Colonic mucosa (tissue), 4 donors: ENCODE measurements around the gene ADAMTS4. TPM values are rescaled to one million over a fixed set of nuclear protein-coding genes. Genes with fewer than 3 reads are reported as not detected.
A peak's percentile ranks its signal among the peaks of the same experiment; 100 is the strongest.

Experiments used
- DNase-seq: peaks from one replicate; pipeline ENCODE4 v3.0.0-alpha.2; 2020
- H3K27ac ChIP-seq: fragments of 200-600 bp; one replicate; pipeline ENCODE4 v1.8.0; 2021
- H3K27me3 ChIP-seq: fragments of 200-600 bp; one replicate; pipeline ENCODE4 v1.8.0; 2021
- H3K36me3 ChIP-seq: fragments of 200-600 bp; one replicate; pipeline ENCODE4 v1.8.0; 2021
- H3K4me1 ChIP-seq: fragments of 200-600 bp; one replicate; pipeline ENCODE4 v1.8.0; 2021; ENCODE audit warnings: mild to moderate bottlenecking
- H3K4me3 ChIP-seq: fragments of 200-600 bp; one replicate; pipeline ENCODE4 v1.8.0; 2021
- H3K9ac ChIP-seq, 2 donors: one replicate each; pipeline ENCODE4 v1.7.0; 2013; ENCODE audit warnings: control low read depth in 2 of 2, low read depth in 2 of 2, low read length in 2 of 2
- H3K9me3 ChIP-seq: fragments of 200-600 bp; one replicate; pipeline ENCODE4 v1.8.0; 2021
- CTCF ChIP-seq: fragments of 200-600 bp; IDR thresholded peaks from one replicate; pipeline ENCODE4 v1.8.0; 2022; ENCODE audit warnings: antibody characterized with exemption, mild to moderate bottlenecking
- intact Hi-C: fragments of 100-400 bp; cut with DNase I; formaldehyde crosslinking; loops from one replicate; pipeline ENCODE4 v1.14.1; 2022
- total RNA-seq, 2 donors: library from RNA; stranded (reverse); fragmentation: NEBNext Ultra II Directional in 1 of 2; extraction: Animal tissue kit (Norgen Biotek cat#: 25700) in 1 of 2; gene quantifications; one replicate each; pipeline ENCODE4 v1.2.1, GENCODE V29; 2021
- donor health status: healthy.
- donor health status: DM: no; HTN: no; CAD: no.
- donor health status: DM: no; HTN: no; CAD: no.

The ADAMTS4 gene
- total RNA-seq, 2 donors from 2014 or later = 0.57 to 14.0 TPM

- TF ChIP-seq CTCF = no peak
- H3K27ac ChIP-seq = no peak overlapping the region
- no peak for DNase-seq
- peaks cover 19% of the 10 kb centered on the region for H3K36me3 ChIP-seq
- no peak overlapping the region for H3K9ac ChIP-seq
- H3K27me3 ChIP-seq = no peaks in the 10 kb centered on the region
- intact Hi-C loops = no loop called here
- H3K4me1 ChIP-seq = peaks cover 6% of the 10 kb centered on the region
- no peaks in the 10 kb centered on the region for H3K9me3 ChIP-seq
- H3K4me3 ChIP-seq = no peak overlapping the region
Measured at GRCh38 chr1:161171191-161171590, 27.7 kb downstream of the ADAMTS4 start.

GRCh38 chr1:161168906-161169305 is 29.9 kb downstream of the ADAMTS4 start:
- no peak overlapping the region for H3K27ac ChIP-seq
- intact Hi-C loops = no loop called here
- no peaks in the 10 kb centered on the region for H3K9me3 ChIP-seq
- H3K27me3 ChIP-seq = no peaks in the 10 kb centered on the region
- H3K4me3 ChIP-seq = no peak overlapping the region
- peaks cover 19% of the 10 kb centered on the region for H3K36me3 ChIP-seq
- no peak for DNase-seq
- H3K4me1 ChIP-seq = peaks cover 10% of the 10 kb centered on the region
- TF ChIP-seq CTCF = no peak
- H3K9ac ChIP-seq = peak overlapping the region in 1 of 2 donors; percentile 6

- peak overlapping the region; percentile 89 for H3K27ac ChIP-seq
- peak overlapping the region; percentile 88 to 93 for H3K9ac ChIP-seq
- intact Hi-C loops = no loop called here
- peak overlapping the region; percentile 84 for H3K4me3 ChIP-seq
- peaks cover 10% of the 10 kb centered on the region for H3K4me1 ChIP-seq
- DNase-seq = peak; percentile 43
- peaks cover 13% of the 10 kb centered on the region for H3K36me3 ChIP-seq
- no peak for TF ChIP-seq CTCF
- H3K27me3 ChIP-seq = no peaks in the 10 kb centered on the region
- H3K9me3 ChIP-seq = no peaks in the 10 kb centered on the region
Measured at GRCh38 chr1:161166669-161167548, 31.9 kb downstream of the ADAMTS4 start.

- TF ChIP-seq CTCF = peak; percentile 32
- intact Hi-C loops = no loop called here
- peak within 1 kb of the TSS; percentile 89 for H3K27ac ChIP-seq
- H3K9ac ChIP-seq = peak within 1 kb of the TSS; percentile 88 to 93
- H3K36me3 ChIP-seq = peaks cover 5% of the 10 kb centered on the region
- no peaks in the 10 kb centered on the region for H3K27me3 ChIP-seq
- DNase-seq = peak; percentile 97
- H3K9me3 ChIP-seq = no peaks in the 10 kb centered on the region
- H3K4me3 ChIP-seq = peak within 1 kb of the TSS; percentile 84
- H3K4me1 ChIP-seq = peaks cover 10% of the 10 kb centered on the region
Measured at GRCh38 chr1:161165742-161166668, 32.8 kb downstream of the ADAMTS4 start, which contains the start of gene PPOX. Gene PPOX, plus strand, starts transcription at chr1:161166426. Its CDS starts 422 bp downstream, at chr1:161166848.

- Histone ChIP-seq H3K9me3 (no peaks in the 10 kb centered on the region), H3K9ac (peak overlapping the region in 1 of 2 donors; percentile 93), H3K4me3 (peak overlapping the region; percentile 84), H3K27ac (peak overlapping the region; percentile 89), H3K36me3 (no peaks in the 10 kb centered on the region), H3K4me1 (peaks cover 18% of the 10 kb centered on the region), H3K27me3 (no peaks in the 10 kb centered on the region)
- TF ChIP-seq CTCF = no peak
- no peak for DNase-seq
- intact Hi-C loops = no loop called here
Measured at GRCh38 chr1:161164901-161165610, 33.8 kb downstream of the ADAMTS4 start.
